ENCODE measurements around the gene PCDHB3. TPM values are rescaled to one million over a fixed set of nuclear protein-coding genes. Genes with fewer than 3 reads are reported as not detected.
"Not testable (repeated sequence)": the region's sequence is repeated elsewhere in the genome, so short reads cannot be mapped to it uniquely, and the experiment has no call there.

Gene PCDHB3
- total and polyA plus RNA-seq, 12 donors = 0.29 to 2.0 (median 0.99) TPM

- peak overlapping the region in 1 of 10 donors; percentile 43 for H3K27ac ChIP-seq
These were observed 786 bp downstream of the PCDHB3 start for GRCh38 chr5:141101059-141101458.

GRCh38 chr5:141102070-141102469 lies 1.8 kb downstream of the PCDHB3 start:
- H3K4me3 ChIP-seq, DNase-seq, H3K36me3 ChIP-seq, H3K4me1 ChIP-seq, H3K27ac ChIP-seq, ATAC-seq: not testable (repeated sequence)
- peaks cover 0 to 62% (median 20%) of the 10 kb centered on the region in 7 donors for H3K27me3 ChIP-seq
- H3K9me3 ChIP-seq = peaks cover 0 to 69% (median 16%) of the 10 kb centered on the region in 11 donors
- intact Hi-C loops (cut with DNase I) = loop anchor here in 1 of 10 donors (5.0 kb wide), 1 partner anchor 460 kb away; no protein-coding TSS in a partner anchor
- 39% methylated on average over 29 to 38 of the region's 39 CpGs for WGBS, 2 donors

More at GRCh38 chr5:141101059-141101458, 786 bp downstream of the PCDHB3 start:
- intact Hi-C loops (cut with DNase I) = loop anchor here in 1 of 10 donors (5.0 kb wide), 1 partner anchor 461 kb away; no protein-coding TSS in a partner anchor
- Histone ChIP-seq H3K36me3 (no peaks in the 10 kb centered on the region), H3K9me3 (peaks cover 0 to 69% (median 16%) of the 10 kb centered on the region in 11 donors), H3K27me3 (peaks cover 0 to 65% (median 20%) of the 10 kb centered on the region in 7 donors), H3K4me3 (peak overlapping the region in 9 of 10 donors; percentile 25 to 50 (median 35)), H3K4me1 (no peaks in the 10 kb centered on the region)
- ATAC-seq (peak in 5 of 8 donors; percentile 25 to 61 (median 55)), DNase-seq (no peak)
- TF ChIP-seq CTCF (IDR thresholded peaks at IDR 0.05) = no peak
- WGBS, 2 donors = 25 to 37% methylated on average over 20 of the region's 20 CpGs

- H3K27ac ChIP-seq, H3K4me1 ChIP-seq, DNase-seq, H3K4me3 ChIP-seq, H3K36me3 ChIP-seq, ATAC-seq: not testable (repeated sequence)
- WGBS, 2 donors = 33 to 39% methylated on average over 24 to 25 of the region's 38 CpGs
- peaks cover 0 to 58% (median 16%) of the 10 kb centered on the region in 7 donors for H3K27me3 ChIP-seq
- peaks cover 0 to 73% (median 16%) of the 10 kb centered on the region in 11 donors for H3K9me3 ChIP-seq
- intact Hi-C loops (cut with DNase I) = loop anchor here in 1 of 10 donors (5.0 kb wide), 1 partner anchor 460 kb away; no protein-coding TSS in a partner anchor
These were observed 2.2 kb downstream of the PCDHB3 start for GRCh38 chr5:141102471-141102870.

GRCh38 chr5:141105350-141105749 lies 5.1 kb downstream of the PCDHB3 start:
- Histone ChIP-seq H3K4me3 (no peak overlapping the region), H3K9me3 (peaks cover 0 to 72% (median 14%) of the 10 kb centered on the region in 11 donors), H3K36me3 (no peaks in the 10 kb centered on the region), H3K4me1 (no peaks in the 10 kb centered on the region), H3K27ac (no peak overlapping the region), H3K27me3 (peaks cover 0 to 30% (median 7%) of the 10 kb centered on the region in 7 donors)
- DNase-seq (no peak), ATAC-seq (no peak)
- TF ChIP-seq CTCF (IDR thresholded peaks at IDR 0.05) = no peak
- WGBS, 2 donors = 62 to 76% methylated on average over 2 of the region's 2 CpGs
- intact Hi-C loops (cut with DNase I) = no loop called here

- no peaks in the 10 kb centered on the region for H3K4me1 ChIP-seq
- ATAC-seq (no peak), DNase-seq (no peak)
- no peak overlapping the region for H3K4me3 ChIP-seq
- H3K27ac ChIP-seq = no peak overlapping the region
- peaks cover 0 to 25% (median 18%) of the 10 kb centered on the region in 7 donors for H3K27me3 ChIP-seq
- H3K9me3 ChIP-seq = peaks cover 0 to 78% (median 14%) of the 10 kb centered on the region in 11 donors
- WGBS, 2 donors = 27 to 42% methylated on average over 2 of the region's 2 CpGs
- intact Hi-C loops (cut with DNase I) = no loop called here
- no peak for TF ChIP-seq CTCF (IDR thresholded peaks at IDR 0.05)
- no peaks in the 10 kb centered on the region for H3K36me3 ChIP-seq
These were observed 19.0 kb downstream of the PCDHB3 start for GRCh38 chr5:141119250-141119649.

Data from heart right ventricle (tissue), 16 donors.